GM12874 (cell line): ENCODE measurements around the gene TMED1.

Source experiments
- TF ChIP-seq, protein P1 (sequence below): IDR thresholded peaks from 2 replicates; pipeline ENCODE4 v1.5.1; 2011; ENCODE audit warnings: low read depth, mild to moderate bottlenecking, control low read depth, low read length, moderate library complexity; ENCODE audit not compliant: insufficient read depth

Gene TMED1

GRCh38 chr19:10868872-10869547, 33.0 kb upstream of the TMED1 start:
- TF ChIP-seq, protein P1, sequence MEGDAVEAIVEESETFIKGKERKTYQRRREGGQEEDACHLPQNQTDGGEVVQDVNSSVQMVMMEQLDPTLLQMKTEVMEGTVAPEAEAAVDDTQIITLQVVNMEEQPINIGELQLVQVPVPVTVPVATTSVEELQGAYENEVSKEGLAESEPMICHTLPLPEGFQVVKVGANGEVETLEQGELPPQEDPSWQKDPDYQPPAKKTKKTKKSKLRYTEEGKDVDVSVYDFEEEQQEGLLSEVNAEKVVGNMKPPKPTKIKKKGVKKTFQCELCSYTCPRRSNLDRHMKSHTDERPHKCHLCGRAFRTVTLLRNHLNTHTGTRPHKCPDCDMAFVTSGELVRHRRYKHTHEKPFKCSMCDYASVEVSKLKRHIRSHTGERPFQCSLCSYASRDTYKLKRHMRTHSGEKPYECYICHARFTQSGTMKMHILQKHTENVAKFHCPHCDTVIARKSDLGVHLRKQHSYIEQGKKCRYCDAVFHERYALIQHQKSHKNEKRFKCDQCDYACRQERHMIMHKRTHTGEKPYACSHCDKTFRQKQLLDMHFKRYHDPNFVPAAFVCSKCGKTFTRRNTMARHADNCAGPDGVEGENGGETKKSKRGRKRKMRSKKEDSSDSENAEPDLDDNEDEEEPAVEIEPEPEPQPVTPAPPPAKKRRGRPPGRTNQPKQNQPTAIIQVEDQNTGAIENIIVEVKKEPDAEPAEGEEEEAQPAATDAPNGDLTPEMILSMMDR: no peak

DNA sequence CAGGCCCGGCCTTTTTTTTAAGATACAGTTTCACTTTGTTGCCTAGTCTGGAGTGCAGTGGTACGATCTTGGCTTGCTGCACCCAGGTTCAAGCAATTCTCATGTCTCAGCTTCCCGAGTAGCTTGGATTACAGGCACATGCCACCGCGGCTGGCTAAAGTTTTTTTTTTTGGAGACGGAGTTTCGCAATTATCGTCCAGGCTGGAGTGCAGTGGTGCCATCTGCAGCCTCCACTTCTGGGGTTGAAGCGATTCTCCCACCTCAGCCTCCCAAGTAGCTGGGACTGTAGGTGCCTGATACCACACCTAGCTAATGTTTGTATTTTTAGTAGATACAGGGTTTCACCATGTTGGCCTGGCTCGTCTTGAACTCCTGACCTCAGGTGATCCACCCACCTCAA, 30.5 kb upstream of the TMED1 start:
- TF ChIP-seq, protein P1: no peak

GRCh38 chr19:10864538-10864899, 28.5 kb upstream of the TMED1 start:
- TF ChIP-seq, protein P1: peak; percentile 92

DNA sequence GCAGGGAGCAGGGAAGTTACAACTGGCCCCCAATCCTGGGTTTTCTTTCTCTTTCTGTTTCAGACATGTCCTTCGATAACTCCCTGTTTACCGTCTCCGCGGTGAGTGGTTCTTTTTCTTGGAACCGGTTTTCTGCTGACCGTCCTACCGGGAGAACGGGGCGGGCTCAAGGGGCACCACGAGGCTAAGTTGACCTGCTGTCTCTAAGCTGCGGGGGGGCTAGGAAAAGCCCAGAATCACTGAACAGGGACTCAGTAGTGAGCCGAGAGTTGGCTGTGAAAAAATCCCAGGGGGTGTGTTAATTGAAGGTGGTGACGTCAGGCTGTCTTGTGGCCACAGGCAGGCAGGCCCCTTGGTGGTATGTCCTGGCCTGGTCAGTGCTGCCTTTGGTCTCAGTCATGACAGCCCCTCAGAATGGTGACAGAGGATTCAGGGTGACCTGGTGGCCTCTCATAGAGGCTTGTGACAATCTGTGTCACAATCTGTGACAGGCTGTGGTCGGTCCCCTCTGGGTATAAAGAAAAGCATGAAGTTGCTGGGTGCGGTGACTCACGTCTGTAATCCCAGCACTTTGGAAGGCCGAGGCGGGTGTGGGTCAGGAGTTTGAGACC, 27.2 kb upstream of the TMED1 start:
- TF ChIP-seq, protein P1: no peak

DNA sequence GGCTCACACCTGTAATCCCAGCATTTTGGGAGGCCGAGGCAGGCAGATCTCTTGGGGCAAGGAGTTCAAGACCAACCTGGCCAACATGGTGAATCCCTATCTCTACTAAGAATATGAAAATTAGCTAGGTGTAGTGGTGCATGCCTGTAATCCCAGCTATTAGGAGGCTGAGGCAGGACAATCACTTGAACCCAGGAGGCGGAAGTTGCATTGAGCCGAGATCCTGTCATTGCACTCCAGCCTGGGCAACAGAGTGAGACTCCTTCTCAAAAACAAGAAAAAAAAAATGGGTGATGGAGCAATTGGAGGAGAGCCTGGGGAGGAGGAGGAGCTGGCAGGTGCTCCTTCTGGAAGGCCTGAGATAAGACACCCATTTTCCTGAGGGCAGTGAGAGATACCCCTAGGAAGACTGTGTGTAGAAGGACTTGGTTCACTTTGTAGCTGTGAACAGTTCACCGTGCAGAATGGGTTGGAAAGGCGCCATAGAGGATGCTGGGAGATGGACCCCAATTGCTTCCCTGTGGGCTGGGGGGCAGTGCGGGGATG, 26.6 kb upstream of the TMED1 start:
- TF ChIP-seq, protein P1: no peak

GRCh38 chr19:10861103-10861651, 25.2 kb upstream of the TMED1 start:
- TF ChIP-seq, protein P1: peak; percentile 68

GRCh38 chr19:10858204-10858828, 22.3 kb upstream of the TMED1 start:
- TF ChIP-seq, protein P1: peak; percentile 85
